ENCODE measurements around the gene TSSK3. TPM values are rescaled to one million over a fixed set of nuclear protein-coding genes. Genes with fewer than 3 reads are reported as not detected.
A peak's percentile ranks its signal among the peaks of the same experiment; 100 is the strongest.

The TSSK3 gene
- total and polyA plus RNA-seq, 9 of the 15 experiments (the other 6 are each of a cell fraction or from before 2014, with no cell fraction given), result 0.27 to 2.8 (median 1.9) TPM

DNA sequence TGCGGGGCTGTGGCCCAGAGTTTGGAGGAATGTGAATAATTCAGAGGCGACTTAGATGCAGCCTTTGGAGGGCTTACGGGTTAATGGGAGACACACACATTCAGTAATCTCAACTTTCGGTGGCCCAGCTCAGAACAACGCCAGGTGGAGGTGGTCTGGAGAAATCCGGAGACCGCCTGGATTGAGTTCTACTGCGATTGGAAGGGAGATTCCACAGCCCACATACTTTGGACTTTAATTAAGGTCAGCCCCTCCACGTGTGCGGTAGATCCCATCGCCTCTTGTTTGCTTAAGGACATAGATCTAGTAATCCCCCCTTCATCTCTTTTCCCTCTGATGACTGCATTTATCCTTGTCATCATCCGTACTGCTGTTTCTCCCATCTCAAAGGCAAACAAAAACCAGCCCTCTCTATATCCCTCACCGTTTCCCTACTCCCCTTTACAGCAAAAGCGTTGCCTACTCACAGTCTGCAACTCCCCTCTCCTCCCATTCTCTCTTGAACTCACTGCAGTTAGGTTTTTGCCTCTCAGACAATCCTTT, 32.6 kb downstream of the TSSK3 start (continued):
- no peak for TF ChIP-seq MYC (IDR thresholded peaks at IDR 0.05; ENCODE audit: low read depth, low read length)
- TF ChIP-seq MYC (CRISPR knock-in tag; IDR thresholded peaks at IDR 0.05; ENCODE audit: borderline replicate concordance, low read depth), result no peak
- TF ChIP-seq, protein P1, sequence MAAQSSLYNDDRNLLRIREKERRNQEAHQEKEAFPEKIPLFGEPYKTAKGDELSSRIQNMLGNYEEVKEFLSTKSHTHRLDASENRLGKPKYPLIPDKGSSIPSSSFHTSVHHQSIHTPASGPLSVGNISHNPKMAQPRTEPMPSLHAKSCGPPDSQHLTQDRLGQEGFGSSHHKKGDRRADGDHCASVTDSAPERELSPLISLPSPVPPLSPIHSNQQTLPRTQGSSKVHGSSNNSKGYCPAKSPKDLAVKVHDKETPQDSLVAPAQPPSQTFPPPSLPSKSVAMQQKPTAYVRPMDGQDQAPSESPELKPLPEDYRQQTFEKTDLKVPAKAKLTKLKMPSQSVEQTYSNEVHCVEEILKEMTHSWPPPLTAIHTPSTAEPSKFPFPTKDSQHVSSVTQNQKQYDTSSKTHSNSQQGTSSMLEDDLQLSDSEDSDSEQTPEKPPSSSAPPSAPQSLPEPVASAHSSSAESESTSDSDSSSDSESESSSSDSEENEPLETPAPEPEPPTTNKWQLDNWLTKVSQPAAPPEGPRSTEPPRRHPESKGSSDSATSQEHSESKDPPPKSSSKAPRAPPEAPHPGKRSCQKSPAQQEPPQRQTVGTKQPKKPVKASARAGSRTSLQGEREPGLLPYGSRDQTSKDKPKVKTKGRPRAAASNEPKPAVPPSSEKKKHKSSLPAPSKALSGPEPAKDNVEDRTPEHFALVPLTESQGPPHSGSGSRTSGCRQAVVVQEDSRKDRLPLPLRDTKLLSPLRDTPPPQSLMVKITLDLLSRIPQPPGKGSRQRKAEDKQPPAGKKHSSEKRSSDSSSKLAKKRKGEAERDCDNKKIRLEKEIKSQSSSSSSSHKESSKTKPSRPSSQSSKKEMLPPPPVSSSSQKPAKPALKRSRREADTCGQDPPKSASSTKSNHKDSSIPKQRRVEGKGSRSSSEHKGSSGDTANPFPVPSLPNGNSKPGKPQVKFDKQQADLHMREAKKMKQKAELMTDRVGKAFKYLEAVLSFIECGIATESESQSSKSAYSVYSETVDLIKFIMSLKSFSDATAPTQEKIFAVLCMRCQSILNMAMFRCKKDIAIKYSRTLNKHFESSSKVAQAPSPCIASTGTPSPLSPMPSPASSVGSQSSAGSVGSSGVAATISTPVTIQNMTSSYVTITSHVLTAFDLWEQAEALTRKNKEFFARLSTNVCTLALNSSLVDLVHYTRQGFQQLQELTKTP (IDR thresholded peaks at IDR 0.05; ENCODE audit: low read depth in 1 of 2, partially characterized antibody in 2 of 2), result peak; percentile 43 to 58
- TF ChIP-seq, protein P2, sequence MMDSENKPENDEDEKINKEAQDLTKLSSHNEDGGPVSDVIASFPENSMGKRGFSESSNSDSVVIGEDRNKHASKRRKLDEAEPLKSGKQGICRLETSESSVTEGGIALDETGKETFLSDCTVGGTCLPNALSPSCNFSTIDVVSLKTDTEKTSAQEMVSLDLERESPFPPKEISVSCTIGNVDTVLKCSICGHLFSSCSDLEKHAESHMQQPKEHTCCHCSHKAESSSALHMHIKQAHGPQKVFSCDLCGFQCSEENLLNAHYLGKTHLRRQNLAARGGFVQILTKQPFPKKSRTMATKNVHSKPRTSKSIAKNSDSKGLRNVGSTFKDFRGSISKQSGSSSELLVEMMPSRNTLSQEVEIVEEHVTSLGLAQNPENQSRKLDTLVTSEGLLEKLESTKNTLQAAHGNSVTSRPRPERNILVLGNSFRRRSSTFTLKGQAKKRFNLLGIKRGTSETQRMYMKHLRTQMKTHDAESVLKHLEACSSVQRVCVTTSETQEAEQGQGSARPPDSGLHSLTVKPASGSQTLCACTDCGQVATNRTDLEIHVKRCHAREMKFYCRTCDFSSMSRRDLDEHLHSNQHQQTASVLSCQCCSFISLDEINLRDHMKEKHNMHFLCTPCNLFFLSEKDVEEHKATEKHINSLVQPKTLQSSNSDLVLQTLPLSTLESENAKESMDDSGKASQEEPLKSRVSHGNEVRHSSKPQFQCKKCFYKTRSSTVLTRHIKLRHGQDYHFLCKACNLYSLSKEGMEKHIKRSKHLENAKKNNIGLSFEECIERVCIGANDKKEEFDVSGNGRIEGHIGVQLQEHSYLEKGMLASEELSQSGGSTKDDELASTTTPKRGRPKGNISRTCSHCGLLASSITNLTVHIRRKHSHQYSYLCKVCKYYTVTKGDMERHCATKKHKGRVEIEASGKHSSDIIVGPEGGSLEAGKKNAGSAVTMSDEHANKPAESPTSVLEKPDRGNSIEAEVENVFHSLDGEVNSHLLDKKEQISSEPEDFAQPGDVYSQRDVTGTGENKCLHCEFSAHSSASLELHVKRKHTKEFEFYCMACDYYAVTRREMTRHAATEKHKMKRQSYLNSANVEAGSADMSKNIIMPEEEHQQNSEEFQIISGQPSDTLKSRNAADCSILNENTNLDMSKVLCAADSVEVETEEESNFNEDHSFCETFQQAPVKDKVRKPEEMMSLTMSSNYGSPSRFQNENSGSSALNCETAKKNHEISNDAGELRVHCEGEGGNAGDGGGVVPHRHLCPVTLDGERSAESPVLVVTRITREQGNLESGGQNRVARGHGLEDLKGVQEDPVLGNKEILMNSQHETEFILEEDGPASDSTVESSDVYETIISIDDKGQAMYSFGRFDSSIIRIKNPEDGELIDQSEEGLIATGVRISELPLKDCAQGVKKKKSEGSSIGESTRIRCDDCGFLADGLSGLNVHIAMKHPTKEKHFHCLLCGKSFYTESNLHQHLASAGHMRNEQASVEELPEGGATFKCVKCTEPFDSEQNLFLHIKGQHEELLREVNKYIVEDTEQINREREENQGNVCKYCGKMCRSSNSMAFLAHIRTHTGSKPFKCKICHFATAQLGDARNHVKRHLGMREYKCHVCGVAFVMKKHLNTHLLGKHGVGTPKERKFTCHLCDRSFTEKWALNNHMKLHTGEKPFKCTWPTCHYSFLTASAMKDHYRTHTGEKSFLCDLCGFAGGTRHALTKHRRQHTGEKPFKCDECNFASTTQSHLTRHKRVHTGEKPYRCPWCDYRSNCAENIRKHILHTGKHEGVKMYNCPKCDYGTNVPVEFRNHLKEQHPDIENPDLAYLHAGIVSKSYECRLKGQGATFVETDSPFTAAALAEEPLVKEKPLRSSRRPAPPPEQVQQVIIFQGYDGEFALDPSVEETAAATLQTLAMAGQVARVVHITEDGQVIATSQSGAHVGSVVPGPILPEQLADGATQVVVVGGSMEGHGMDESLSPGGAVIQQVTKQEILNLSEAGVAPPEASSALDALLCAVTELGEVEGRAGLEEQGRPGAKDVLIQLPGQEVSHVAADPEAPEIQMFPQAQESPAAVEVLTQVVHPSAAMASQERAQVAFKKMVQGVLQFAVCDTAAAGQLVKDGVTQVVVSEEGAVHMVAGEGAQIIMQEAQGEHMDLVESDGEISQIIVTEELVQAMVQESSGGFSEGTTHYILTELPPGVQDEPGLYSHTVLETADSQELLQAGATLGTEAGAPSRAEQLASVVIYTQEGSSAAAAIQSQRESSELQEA (IDR thresholded peaks at IDR 0.05; ENCODE audit: low read depth), result no peak
- TF ChIP-seq, protein P3, sequence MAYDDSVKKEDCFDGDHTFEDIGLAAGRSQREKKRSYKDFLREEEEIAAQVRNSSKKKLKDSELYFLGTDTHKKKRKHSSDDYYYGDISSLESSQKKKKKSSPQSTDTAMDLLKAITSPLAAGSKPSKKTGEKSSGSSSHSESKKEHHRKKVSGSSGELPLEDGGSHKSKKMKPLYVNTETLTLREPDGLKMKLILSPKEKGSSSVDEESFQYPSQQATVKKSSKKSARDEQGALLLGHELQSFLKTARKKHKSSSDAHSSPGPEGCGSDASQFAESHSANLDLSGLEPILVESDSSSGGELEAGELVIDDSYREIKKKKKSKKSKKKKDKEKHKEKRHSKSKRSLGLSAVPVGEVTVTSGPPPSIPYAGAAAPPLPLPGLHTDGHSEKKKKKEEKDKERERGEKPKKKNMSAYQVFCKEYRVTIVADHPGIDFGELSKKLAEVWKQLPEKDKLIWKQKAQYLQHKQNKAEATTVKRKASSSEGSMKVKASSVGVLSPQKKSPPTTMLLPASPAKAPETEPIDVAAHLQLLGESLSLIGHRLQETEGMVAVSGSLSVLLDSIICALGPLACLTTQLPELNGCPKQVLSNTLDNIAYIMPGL (CRISPR knock-in tag; IDR thresholded peaks at IDR 0.05), result no peak
- TF ChIP-seq RFX1 (IDR thresholded peaks at IDR 0.05), result no peak
- TF ChIP-seq OTX1 (CRISPR knock-in tag; IDR thresholded peaks at IDR 0.05), result no peak
- TF ChIP-seq RFX5 (IDR thresholded peaks at IDR 0.05; ENCODE audit: low read depth, low read length), result no peak
- no peak for TF ChIP-seq POLR2AphosphoS5 (IDR thresholded peaks at IDR 0.05; ENCODE audit: control insufficient read depth, insufficient read depth, low read depth, low read length)
- no peak for TF ChIP-seq TAF7 (tag; IDR thresholded peaks at IDR 0.05)
- TF ChIP-seq, protein P4, sequence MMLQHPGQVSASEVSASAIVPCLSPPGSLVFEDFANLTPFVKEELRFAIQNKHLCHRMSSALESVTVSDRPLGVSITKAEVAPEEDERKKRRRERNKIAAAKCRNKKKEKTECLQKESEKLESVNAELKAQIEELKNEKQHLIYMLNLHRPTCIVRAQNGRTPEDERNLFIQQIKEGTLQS (IDR thresholded peaks at IDR 0.05), result no peak
- TF ChIP-seq, protein P4 (CRISPR knock-in tag; conservative IDR thresholded peaks at IDR 0.05), result no peak
- no peak for TF ChIP-seq ZNF165 (CRISPR knock-in tag; IDR thresholded peaks at IDR 0.05; ENCODE audit: borderline replicate concordance)
